GM18498 (cell line): Measurements from ENCODE around the gene RHEB.

Source experiments
- ATAC-seq: cut with Tn5 transposase; IDR thresholded peaks from one replicate; pipeline ENCODE4 v1.9.1; 2021; ENCODE audit warnings: mild to moderate bottlenecking, moderate library complexity; ENCODE audit not compliant: unreplicated experiment

RHEB gene, protein sequence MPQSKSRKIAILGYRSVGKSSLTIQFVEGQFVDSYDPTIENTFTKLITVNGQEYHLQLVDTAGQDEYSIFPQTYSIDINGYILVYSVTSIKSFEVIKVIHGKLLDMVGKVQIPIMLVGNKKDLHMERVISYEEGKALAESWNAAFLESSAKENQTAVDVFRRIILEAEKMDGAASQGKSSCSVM

DNA sequence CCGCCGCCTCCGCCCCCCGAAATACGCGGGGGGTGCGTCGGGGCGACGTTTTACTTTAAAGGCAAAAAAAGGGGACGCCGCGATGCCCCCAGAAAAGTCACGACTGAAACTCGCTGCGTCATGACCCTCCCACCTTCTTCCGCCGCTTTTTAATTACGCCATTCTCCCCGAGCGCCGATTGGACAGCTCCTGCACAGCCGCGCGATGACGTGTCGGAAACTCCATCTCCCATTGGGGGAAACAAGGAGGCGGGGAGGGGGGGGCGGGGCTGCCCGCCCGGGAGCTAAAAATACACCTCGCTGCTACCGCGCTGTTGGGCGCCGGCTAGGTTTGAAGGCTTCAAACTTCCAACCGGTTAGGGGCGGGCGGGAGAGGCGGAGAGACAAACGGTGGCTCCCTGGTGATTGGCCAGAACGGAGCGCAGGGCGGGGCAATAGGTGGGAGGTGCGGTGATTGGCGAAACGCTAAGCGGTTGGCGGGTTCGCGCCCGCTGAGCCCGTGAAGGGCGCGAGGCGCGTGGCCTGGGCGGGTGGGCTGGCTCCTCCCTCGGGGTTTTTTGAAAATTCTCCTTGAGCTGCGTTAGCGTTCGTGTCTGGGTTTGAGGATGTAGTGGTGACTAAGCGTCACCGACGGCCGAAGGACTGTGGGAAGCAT lies at the start of gene RHEB:
Gene RHEB (minus strand): TSS at position 131 of the 654 bp plus-strand sequence. CDS start 384 bp downstream, outside the sequence.
- peak; percentile 81 for ATAC-seq

DNA sequence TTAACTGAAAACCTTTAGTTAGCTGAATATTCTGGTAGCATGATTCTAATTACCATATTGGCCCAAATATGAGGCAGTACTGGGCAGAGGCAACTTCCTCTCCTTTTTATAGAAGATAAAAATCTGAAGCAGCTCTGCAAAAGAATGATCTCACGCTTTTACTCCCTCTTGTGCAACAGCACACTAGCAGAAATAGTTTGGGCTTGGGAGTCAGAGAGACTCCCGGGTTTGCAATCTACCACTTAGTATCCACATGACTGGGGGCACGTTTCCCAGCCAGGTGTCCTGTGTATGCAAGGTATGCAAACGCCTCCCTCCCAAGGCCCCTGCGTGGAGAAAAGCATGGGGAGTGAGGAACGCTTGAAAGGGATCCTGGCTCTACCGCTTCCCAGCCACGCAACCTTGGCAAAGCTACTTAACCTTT lies 47.2 kb upstream of the RHEB start:
- no peak for ATAC-seq

- no peak for ATAC-seq
Observed at GRCh38 chr7:151565541-151565940, 45.8 kb upstream of the RHEB start.

DNA sequence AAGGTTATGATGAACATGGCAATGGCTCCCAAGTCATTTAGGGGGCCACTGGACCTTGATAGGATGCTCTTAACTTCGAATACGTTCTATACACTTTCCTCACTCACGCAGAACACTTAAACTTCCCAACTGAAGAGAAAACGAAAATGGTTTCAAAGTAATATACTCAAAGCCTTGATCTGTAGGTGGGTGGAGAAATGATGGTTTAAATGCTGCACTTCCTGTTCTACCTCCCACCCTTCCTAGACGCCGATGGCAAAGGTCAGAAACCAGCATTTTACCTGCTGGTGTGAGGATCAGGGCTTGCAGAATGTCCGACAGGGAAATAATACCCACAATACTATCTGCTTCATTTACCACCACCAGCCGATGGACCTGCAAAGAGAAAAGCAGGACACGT lies 40.5 kb upstream of the RHEB start:
- no peak for ATAC-seq

DNA sequence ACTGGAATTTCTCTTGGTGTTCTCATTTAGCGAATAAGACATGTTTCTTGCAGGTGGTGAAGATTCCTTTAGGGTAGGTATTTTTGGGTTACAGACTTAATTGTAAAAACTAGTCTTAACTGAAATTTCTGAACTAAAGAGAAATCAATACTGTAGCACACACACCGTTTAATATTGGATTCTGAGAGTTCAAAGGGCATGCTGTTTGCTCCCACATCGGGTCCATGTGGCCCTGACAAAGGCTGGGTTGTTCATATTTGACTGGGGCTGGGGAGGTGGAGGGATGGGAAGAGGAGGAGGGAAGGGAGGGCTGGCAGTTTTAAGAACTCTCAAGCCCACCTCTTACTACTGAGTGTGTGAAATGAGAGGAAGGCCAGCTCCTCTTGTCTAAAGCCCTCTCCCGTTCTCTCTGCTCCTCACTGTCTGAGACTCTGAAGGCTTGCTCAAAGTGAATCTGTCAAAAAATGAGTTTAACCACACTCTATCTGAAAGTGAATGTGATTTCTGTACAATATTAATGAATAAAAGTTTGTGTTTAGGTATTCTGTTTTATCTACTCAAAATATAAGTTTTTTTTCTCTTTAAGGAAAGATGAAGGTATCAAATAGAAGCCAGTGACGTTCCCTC lies 40.0 kb upstream of the RHEB start:
- no peak for ATAC-seq

DNA sequence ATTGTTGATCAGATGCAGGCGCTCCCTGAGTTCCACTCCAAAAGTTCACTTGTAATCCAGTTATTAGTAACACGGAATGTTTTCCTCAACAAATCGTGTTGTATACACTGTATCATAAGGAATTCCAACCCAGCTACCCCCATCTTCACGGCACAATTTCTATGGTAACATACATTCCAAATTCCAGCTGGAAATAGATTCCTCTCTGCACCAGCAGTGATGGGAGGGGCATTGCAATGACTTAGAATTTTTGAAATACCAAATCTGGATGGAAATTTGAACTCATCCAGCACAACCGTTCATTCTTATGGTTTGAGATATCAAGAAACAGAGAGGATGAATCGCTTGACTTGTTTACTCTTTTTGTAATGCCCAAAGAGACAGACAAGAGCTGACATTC lies 38.9 kb upstream of the RHEB start:
- ATAC-seq: no peak

DNA sequence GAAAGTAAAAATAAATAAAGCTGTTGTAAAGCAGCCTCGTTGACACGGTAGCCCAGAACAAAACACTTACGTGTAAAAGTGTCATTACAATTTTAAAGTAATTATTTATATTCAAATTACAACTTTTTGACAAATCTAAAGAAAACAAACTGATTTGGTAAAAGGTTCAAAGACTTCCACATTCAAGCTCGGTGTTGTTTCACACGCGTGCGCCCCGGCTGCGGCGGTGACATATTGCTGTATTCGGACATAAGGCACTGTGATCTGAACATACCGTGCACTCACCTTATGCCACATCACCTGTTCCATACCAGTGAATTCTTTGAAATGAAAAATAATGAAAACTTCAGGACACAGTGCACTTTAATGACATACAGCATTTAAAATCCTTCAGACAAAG lies 36.9 kb upstream of the RHEB start:
- no peak for ATAC-seq

DNA sequence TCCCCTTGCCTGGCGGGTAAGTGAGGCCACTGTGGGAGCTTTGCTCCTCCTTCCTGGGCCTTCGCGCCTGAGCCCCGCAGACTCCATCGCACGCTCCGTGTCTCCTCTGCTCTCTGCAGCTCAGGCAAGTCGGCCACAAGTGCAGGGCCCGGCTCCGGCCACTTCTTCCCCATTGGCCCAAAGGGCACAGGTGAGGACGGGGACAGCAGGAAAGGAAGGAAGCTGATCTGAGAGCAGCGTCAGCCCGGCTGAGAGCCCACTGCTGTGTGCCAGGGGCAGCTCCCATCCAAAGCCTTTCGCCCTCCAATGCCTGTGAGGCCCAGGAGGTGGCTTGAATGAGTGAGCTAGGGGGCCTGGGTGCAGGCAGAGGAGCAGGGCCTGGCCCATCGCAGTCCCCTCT lies 33.7 kb upstream of the RHEB start:
- ATAC-seq: no peak

GRCh38 chr7:151552352-151553028 lies 32.8 kb upstream of the RHEB start:
- no peak for ATAC-seq

DNA sequence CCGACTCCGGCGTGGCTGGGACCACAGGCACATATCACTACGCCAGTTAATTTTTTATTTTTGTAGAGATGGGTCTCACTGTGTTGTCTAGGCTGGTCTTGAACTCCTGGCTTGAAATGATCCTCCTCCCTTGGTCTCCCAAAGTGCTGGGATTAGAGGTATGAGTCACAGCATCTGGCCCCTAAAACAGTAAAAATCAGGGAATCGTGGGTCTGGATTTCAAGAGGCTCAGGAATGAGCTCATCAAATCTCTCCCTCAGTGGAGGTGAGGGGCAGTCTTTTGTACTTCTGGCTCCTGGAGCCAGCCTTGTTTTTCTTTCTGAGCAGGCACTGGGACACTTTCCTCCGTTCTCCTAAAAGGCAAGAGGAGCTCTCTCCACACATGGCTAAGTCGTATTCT lies 32.1 kb upstream of the RHEB start:
- no peak for ATAC-seq

DNA sequence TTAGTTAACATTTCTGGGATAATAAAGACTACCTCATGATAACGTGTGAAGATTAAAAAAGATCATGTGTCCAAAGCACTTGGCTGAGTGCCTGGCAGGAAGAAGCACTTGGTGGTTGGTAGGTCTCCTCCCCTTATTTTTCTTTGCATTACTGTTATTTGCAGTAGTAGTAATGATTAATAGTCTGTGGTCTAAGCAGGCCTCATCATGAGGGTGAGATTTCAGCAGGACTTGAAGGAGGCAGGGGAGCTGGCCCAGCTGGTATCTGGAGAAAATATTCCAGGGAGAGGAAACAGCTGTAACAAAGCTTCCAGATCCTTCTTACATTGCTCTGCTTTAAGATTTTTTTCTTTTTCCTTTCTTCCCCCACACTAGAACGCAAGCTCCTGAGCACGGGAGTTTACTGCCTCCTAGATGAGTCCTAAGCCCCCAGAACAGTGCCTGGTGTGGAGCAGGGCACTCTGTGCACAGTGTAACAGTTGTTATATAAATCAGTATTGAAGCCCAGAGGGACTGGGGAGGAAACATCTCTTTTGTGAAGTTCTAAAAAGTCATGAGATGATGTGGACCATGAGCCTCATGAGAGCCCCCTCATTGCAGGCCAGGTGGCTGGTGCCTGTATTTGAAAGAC lies 31.1 kb upstream of the RHEB start:
- no peak for ATAC-seq

GRCh38 chr7:151549644-151550043 lies 29.9 kb upstream of the RHEB start:
- ATAC-seq: no peak

DNA sequence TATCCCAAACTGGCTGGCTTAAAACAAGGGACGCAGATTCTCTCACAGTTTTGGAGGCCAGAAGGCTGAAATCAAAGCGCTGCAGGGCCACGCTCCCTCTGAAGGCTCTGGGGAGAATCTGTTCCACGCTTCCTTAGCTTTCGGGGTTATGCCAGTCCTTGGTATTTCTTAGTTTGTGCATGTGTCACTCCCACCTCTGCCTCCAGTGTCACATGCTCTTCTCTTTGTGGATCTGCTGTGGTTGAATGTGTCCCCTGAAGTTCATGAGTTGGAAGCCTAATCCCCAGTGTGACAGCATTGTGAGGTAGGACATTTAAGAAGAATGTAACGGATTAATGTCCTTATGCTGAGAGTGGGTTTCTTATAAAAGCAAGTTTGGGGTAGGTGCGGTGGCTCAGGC lies 29.4 kb upstream of the RHEB start:
- no peak for ATAC-seq

DNA sequence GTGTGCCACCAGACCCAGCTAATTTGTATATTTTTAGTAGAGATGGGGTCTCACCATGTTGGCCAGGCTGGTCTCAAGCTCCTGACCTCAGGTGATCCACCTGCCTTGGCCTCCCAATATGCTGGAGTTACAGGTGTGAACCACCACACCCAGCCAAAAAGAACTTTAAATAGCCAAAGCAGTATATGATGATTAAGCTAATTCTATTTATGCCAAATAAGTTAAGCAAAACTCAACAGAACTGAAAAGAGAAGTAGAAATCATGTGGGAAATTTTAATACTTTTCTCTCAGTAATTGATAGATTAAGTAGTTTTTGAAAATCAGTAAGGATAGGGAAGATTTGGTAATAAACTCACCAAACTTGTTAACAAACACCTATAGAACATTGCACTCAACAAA lies 24.5 kb upstream of the RHEB start:
- no peak for ATAC-seq

DNA sequence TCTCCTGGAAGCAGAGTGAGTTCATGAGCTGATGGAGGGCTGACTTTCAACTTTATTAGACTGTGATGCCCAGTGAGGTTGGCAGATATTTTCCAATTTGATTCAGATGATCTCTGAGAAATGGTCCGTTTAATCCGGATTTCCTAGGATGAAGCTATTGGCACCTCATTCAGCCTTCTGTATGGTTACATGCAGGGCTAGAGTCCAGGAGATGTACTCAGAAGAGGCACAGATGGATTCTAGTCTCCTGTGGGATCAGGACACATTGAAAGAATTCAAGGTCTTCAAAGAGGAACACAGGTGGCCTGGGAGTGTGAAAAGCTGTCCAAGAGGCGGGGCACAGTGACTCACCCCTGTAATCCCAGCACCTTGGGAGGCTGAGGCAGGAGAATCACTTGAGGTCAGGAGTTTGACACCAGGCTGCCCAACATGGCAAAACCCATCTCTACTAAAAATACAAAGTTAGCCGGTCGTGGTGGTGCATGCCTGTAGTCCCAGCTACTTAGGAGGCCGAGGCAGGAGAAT lies 23.0 kb upstream of the RHEB start:
- no peak for ATAC-seq

DNA sequence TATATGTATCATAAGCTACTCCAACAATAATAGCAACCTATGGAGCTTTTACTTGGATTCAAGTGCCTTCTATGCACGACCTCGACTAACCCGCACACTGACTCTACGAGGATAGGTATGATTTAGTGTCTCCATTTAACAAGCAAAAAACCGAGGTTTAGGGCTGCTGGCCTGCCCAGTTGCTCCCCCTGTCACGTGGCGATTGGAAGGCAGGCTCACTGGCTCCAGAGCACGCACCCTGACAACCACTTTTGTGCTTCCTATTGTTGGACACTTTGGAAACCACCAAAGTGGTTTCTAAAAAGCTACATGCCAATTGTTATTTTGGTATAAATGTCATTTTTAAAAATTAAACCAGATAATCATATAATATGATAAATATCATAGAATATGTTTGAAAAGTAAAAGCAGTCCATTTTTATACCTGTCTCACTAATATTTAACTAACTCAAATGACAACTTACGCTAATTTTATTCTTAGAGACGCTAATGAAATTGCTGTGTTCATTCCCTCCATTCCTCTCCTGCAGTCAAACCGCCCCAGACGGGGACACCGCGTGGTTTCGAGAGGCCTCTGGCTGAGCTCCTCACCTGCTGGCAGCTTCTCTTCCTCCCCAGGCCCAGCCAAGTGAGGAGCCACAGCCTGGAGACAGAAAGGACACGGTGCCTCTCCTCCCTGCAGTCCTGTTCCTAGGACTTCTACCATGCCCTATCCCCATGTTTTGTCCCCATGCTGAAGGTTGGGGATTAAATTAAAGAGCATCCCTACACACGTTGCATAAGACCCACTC lies 22.2 kb upstream of the RHEB start:
- ATAC-seq: no peak

DNA sequence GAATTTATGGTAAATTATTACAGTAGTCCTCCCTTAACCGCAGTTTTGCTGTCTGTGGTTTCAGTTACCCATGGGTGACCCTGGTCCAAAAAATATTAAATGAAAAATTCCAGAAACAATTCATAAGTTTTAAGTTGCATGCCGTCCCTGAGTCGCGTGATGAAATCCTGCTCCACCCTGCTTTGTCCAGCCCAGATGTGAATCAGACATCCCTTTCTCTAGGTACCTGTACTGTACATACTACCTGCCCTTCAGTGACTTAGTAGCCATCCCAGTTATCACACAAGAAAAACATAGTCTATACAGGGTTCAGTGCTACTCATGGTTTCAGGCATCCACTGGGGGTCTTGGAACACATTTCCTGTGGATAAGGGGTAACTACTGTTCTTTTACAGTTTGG lies 20.5 kb upstream of the RHEB start:
- ATAC-seq: no peak

DNA sequence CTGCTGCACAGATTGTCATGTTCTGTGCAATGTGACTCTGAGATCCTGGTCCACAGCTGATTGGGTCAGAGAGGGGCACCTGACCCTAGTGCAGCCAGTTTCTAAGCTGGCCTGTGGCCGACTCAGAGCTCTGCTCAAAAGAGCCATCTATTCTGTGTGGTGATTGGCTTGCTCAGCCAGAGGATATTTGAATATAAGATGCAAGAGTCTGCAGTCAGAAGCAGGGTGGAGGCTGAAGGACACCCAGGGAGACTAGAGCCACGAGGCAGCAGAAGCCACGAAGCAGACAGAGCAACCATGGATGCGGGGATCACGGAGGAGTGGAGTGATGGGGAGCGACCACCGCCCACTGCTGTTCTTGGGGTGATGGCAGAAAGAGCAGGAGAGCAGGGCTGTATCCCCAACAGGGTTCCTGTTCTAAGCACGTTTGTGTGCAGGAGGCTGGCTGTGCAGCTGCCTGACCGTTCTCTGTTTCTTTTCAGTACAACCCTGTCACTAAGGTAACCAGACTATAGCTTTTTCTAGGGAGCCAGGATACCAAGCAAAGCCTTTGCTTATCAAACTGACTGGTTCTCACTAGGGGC lies 19.5 kb upstream of the RHEB start:
- peak; percentile 62 for ATAC-seq

DNA sequence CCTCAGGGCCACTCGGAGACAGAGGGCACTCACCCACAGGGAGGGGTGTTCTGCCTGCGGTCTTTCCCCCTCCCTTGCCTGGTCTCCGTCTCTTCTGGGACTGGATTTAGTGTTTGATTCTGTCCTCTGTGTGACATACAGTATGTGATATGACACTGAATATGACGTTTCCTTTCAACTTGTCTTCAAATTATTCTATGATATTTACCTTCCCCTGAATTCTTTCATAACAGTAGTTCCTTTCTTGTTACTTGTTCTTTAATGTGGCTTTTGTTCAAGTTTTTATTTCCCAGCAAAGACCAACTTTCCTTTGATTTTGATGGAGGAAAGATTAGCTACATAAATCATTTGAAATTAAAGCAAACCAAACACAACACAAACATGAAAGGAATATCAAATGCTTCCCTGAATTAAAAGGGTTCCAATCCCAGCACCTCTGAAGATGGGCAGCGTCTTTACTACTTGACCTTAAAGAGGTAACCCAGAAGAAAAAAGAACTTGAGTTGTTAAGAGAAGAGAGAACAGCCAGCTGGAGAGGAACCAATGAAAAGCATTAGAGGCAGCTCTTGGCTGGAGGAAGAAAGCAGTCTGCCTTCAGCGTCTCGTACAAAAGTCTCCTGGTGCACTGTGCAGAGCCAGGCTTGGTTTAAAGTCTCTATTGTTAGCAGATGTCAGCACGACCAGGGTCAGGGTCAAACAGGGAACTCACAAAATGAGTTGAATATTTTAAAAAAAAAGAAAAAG lies 18.3 kb upstream of the RHEB start:
- no peak for ATAC-seq
